KOPT-K1 (cell line): ENCODE data around the gene KPNA4.
"Not testable (repeated sequence)": the region's sequence is repeated elsewhere in the genome, so short reads cannot be mapped to it uniquely, and the experiment has no call there.

ENCODE experiments used
- H3K27ac ChIP-seq: fragments of 200-600 bp; sonication (generic); 2 replicates; pipeline ENCODE4 v1.5.1; 2016; ENCODE audit warnings: antibody characterized with exemption, mild to moderate bottlenecking, low read depth, low read length; ENCODE audit not compliant: poor library complexity, severe bottlenecking
- H3K36me3 ChIP-seq: fragments of 200-600 bp; sonication (generic); 2 replicates; pipeline ENCODE4 v1.5.1; 2017; ENCODE audit warnings: antibody characterized with exemption, mild to moderate bottlenecking, low read length, moderate library complexity; ENCODE audit not compliant: insufficient read depth
- H3K9me3 ChIP-seq: fragments of 200-600 bp; sonication (generic); 2 replicates; pipeline ENCODE4 v1.5.1; 2017; ENCODE audit warnings: antibody characterized with exemption, low read length, mild to moderate bottlenecking; ENCODE audit not compliant: insufficient read depth, poor library complexity, severe bottlenecking

KPNA4 gene

DNA sequence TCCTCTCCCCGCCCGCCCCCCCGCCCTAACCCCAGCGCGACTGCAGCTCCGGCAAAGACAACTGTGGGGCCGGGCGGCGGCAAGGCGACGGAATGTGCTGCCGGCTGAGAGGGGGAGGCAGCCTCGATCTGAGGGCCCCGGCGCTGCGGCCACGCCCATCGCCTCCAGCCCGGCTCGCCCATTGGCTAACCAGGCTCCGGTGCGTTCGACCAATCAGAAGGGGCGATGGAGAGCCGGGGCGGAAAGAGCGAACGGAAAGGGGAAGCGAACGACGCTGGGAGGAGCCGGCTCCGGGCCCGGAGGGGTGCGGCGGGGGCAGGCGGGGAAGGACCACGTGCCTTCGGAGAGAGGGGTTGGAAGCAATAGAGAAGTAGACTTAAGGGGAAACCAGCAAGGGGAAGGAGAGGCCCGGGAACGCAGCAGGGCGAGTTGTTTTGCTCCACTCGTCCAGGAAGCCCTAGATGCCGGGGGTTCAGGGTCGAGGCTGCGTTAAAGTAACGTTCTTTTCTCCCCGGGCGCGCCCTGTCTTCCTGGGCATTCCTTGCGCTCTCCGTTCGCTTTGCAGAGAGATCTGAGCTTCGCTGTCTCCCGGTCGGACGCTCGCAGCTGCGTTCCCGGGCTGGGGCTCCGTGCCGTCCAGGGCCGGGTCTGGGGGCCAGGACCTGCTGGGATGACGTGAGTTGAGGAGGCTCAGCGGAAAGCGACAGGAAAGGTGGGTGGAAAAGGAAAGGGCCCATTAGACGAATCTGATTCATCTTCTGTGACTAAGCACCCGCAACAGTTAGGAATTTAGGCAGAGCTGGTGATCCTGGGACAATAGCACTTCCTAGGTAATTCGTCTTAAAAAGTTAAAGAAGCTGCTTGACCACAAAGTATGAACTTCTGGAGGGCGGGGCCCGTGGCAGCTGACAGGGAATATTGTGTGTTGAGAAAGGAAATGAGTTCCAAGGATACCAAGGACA lies at the start of gene KPNA4:
TSS of gene KPNA4 (minus strand) at position 130 of the 962 bp plus-strand sequence. CDS start 289 bp downstream, outside the sequence.
- H3K27ac ChIP-seq, result peak within 1 kb of the TSS; percentile 89
- peaks cover 19% of the 10 kb centered on the region for H3K36me3 ChIP-seq
- H3K9me3 ChIP-seq, result no peaks in the 10 kb centered on the region

DNA sequence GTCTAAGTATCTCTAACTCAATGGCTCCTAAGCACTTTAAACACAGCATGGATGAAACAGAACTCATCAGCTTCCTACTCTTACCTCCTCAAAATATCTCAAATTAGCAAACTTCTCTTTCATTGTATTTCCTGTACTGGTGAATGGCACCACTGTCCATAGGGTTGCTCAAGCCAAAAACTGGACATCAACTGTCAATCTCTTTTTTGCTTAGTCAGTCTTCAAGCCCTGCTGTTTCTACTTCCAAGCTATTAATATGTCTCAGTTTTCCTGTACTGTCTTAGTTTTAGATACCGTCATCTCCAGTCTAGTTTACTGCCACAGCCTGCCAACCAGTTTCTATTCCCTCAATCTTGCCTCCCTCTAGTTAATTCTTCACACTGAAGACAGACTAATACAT lies 48.3 kb upstream of the KPNA4 start:
- H3K9me3 ChIP-seq, result no peaks in the 10 kb centered on the region
- no peaks in the 10 kb centered on the region for H3K36me3 ChIP-seq
- no peak overlapping the region for H3K27ac ChIP-seq

GRCh38 chr3:160612386-160613075 lies 47.2 kb upstream of the KPNA4 start:
- Histone ChIP-seq H3K36me3 (no peaks in the 10 kb centered on the region), H3K27ac (no peak overlapping the region), H3K9me3 (no peaks in the 10 kb centered on the region)

DNA sequence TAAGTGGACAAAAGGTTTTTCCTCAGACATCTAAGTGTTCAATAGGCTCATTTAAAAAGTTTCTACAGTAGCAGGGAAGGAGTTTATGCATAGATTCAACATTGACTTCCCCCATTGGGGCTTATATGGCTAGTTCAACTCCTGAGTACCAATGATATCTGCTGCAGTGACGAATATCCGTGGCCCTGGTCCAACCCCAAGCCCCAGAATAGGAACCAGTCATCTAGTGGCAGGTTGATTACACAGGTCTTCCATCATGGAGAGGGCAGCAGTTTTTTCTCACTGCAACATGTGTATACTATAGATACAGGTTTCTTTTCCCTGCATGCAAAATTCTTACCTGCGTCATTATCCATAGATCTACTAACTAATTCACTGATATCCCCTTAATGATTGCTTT lies 45.8 kb upstream of the KPNA4 start:
- H3K9me3 ChIP-seq, result no peaks in the 10 kb centered on the region
- no peaks in the 10 kb centered on the region for H3K36me3 ChIP-seq
- H3K27ac ChIP-seq, result no peak overlapping the region

DNA sequence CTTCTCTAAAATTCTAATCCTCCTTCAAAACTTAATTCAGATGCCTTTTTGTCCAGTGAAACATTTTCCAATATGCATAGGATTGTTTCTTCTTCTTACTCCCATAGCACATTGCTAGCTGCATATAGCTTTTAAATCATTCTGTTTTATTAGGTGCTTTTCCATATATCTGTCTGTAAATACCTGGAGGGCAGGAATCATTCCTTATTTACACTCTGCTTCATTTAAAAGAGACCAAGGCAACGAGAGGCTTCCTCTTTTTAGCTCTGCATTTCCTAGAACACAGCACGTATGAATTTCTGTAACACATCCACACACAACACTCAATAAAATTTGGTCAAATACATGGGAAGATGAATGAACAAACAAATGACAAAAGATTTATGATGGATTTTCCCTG lies 43.5 kb upstream of the KPNA4 start:
- Histone ChIP-seq H3K27ac (no peak overlapping the region), H3K9me3 (no peaks in the 10 kb centered on the region), H3K36me3 (no peaks in the 10 kb centered on the region)

DNA sequence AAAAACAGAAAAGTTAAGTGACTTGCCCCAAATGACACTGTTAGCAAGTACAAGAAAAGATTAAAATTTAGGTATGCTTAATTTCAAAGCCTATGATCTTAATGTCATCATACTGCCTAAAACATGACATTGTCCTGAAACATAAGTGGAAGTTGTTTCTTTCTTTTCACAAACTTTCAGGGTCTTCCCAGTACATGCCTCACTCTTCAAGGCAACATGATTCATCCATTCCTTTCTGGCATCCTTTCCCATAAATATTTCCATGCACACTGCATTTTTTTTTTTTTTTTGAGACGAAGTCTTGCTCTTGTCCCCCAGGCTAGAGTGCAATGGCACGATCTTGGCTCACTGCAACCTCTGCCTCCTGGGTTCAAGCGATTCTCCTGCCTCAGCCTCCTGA lies 42.5 kb upstream of the KPNA4 start:
- H3K9me3 ChIP-seq, result no peaks in the 10 kb centered on the region
- no peaks in the 10 kb centered on the region for H3K36me3 ChIP-seq
- H3K27ac ChIP-seq, result no peak overlapping the region

DNA sequence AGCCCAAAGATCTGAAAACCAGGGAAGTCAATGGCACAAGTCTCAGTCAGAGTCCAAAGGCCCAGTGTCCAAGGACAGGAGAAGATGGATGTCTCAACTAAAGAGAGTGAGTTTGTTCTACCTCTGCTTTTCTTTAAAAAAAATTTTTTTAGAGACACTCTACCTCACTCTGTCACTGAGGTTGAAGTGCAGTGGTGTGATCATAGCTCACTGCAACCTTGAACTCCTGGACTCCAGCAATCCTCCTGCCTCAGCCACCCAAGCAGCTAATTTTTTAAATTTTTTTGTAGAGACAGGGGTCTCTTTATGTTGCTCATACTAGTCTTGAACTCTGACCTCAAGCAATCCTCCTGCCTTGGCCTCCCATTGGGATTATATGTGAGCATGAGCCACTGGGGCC lies 39.9 kb upstream of the KPNA4 start:
- Histone ChIP-seq H3K9me3 (no peaks in the 10 kb centered on the region), H3K27ac (no peak overlapping the region), H3K36me3 (no peaks in the 10 kb centered on the region)

DNA sequence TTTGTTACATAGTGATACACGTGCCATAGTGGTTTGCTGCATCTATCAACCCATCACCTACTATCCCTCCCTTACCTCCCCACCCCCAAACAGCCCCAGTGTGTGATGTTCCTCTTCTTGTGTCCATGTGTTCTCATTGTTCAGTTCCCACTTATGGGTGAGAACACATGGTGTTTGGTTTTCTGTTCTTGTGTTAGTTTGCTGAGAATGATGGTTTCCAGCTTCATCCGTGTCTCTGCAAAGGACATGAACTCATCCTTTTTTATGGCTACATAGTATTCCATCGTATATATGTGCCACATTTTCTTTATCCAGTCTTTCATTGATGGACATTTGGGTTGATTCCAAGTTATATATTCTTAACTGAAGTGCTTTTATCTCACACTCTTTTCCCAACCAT lies 38.5 kb upstream of the KPNA4 start:
- not testable (repeated sequence) for H3K9me3 ChIP-seq, H3K36me3 ChIP-seq, H3K27ac ChIP-seq

- Histone ChIP-seq H3K27ac (no peak overlapping the region), H3K36me3 (no peaks in the 10 kb centered on the region), H3K9me3 (no peaks in the 10 kb centered on the region)
Measured at GRCh38 chr3:160602259-160602658, 36.9 kb upstream of the KPNA4 start.

GRCh38 chr3:160601288-160601687 lies 35.9 kb upstream of the KPNA4 start:
- Histone ChIP-seq H3K36me3 (no peaks in the 10 kb centered on the region), H3K27ac (no peak overlapping the region), H3K9me3 (no peaks in the 10 kb centered on the region)

DNA sequence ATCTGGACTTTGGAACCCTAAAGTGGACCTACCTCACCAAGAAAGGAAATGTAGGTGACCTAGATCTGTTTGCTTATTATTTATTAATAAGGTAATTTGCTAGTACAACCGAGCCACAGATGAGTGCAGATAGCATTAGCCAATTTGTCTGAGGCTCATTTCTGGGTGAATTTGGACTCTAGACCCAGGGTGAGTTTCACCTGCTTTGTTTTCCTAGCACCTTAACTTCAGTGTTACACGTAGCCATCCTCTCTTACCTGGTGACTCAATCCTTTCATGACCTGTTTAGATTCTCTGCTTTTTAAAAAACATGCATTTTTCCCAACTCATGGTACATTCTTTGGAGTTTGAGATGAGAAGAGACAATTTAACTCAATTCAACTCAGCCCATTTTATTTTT lies 33.5 kb upstream of the KPNA4 start:
- Histone ChIP-seq H3K36me3 (no peaks in the 10 kb centered on the region), H3K27ac (no peak overlapping the region), H3K9me3 (no peaks in the 10 kb centered on the region)

DNA sequence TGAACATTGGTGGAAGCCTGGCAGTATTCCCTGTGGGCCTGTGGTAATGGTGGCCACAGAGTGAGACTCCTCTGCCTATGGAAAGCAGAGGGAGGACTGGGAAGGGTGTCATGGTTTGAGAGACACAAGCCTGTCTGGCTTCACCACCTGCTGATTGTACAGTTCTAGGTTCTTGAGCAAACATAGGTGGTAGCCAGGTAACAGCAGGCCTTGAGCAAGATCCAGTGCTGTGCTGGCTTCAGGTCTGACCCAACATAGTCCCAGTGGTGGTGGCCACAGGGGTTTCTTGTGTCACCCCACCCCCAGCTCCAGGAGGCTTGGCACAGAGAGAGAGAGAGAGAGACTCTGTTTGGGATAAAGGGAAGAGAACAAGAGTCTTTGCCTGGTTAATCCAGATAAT lies 22.7 kb upstream of the KPNA4 start:
- Histone ChIP-seq H3K9me3 (no peaks in the 10 kb centered on the region), H3K36me3 (no peaks in the 10 kb centered on the region), H3K27ac (no peak overlapping the region)

DNA sequence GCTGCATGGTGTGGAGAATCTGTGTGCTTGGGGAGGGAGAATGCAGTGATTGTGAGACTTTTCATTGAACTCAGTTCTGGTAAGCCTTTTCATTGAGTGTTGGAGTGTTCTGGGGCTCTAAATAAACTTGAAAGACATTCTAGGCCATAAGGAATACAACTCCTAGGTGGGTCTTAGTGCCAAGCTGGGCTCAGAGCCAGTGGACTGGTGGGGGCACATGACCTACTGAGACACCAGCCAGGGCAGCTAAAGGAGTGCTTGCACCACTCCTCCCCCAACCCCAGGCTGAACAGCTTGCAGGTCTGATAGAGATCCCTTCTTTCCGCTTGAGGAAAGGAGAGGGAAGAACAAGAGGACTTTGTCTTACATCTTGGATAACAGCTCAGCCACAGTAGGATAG lies 21.7 kb upstream of the KPNA4 start:
- no peak overlapping the region for H3K27ac ChIP-seq
- no peaks in the 10 kb centered on the region for H3K9me3 ChIP-seq

GRCh38 chr3:160586679-160587078 lies 21.3 kb upstream of the KPNA4 start:
- H3K36me3 ChIP-seq, result no peaks in the 10 kb centered on the region
- no peak overlapping the region for H3K27ac ChIP-seq
- H3K9me3 ChIP-seq, result no peaks in the 10 kb centered on the region

More for the DNA sequence above, 21.7 kb upstream of the KPNA4 start:
- H3K36me3 ChIP-seq, result no peaks in the 10 kb centered on the region

GRCh38 chr3:160583451-160583850 lies 18.1 kb upstream of the KPNA4 start:
- Histone ChIP-seq H3K27ac (no peak overlapping the region), H3K36me3 (no peaks in the 10 kb centered on the region), H3K9me3 (no peaks in the 10 kb centered on the region)
